ENCODE measurements around the gene DMD.
"Not testable (repeated sequence)": the region's sequence is repeated elsewhere in the genome, so short reads cannot be mapped to it uniquely, and the experiment has no call there.

DMD gene

DNA sequence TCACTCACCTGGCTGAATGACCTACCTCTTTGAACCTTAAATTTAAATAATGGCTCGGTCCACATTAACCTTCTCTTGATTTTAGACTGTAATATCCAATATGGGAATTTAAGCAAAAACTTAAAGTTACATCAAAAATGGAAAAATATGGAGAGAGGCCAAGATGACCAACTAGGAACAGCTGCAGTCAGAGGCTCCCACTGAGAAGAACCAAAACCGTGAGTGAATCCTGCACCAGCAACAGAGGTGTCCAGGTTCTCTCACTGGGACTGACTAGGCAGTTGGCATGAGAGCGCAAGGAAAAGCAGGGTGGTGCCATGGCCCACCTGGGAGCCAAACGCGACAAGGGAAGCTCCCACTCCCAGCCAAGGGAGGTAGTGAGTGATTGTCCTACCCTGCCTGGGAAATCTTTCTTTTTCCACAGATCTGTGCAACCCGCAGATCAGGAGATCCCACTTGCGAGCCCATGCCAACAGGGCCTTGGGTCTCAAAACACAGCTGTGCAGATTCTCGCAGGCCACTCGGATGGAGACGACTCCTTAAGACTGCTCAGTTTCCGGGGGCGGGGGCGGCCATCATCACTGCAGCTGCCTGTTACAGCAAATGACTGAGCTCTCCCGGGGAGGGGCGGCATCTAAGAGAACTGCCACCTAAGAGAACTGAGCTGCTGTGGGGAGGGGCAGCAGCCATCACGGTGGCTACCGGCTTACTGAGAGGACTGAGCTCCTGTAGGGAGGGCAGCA is 343.4 kb downstream of the DMD start:
- no peak for DNase-seq (ENCODE audit: low read depth in 3 of 3, low spot score in 1 of 3)

DNA sequence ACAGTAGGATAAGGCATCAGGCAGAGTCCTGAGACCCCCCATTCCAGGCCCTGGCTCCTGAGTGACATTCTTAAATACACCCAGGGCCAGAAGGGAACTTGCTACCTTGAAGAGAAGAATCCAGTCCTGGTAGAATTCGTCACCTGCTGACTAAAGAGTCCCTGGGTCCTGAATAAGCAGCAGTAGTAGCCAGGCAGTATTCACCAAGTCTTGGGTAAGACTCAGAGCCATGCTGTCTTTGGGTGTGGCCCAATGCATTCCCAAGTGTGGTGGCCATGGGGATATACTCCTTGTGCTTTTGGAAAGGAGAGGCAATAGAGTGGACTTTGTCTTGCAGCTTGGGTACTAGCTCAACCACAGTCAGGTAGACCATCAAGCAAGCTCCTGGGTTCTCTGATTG is 359.1 kb downstream of the DMD start:
- DNase-seq (ENCODE audit: low read depth in 3 of 3, low spot score in 1 of 3) = no peak

GRCh38 chrX:32851556-32851955 is 359.8 kb downstream of the DMD start:
- DNase-seq (ENCODE audit: low read depth in 3 of 3, low spot score in 1 of 3) = no peak

GRCh38 chrX:32847921-32848320 is 363.4 kb downstream of the DMD start:
- DNase-seq (ENCODE audit: low read depth in 3 of 3, low spot score in 1 of 3) = no peak

GRCh38 chrX:32842053-32842452 is 369.3 kb downstream of the DMD start:
- DNase-seq (ENCODE audit: low read depth in 3 of 3, low spot score in 1 of 3) = no peak

DNA sequence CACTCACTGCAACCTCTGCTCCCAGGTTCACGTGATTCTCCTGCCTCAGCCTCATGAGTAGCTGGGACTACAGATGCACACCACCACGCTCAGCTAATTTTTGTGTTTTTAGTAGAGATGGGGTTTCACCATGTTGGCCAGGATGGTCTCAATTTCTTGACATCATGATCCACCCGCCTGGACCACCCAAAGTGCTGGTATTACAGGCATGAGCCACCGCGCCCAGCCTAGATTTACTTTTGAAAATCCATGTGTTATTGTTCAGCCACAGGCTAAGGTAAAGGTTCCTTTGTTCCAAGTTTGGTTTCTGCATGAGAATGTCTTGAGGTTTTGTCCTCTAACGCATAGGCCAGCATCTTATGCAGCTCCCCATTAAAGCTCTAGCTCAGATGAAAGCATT is 371.6 kb downstream of the DMD start:
- DNase-seq (ENCODE audit: low read depth in 3 of 3, low spot score in 1 of 3) = no peak

DNA sequence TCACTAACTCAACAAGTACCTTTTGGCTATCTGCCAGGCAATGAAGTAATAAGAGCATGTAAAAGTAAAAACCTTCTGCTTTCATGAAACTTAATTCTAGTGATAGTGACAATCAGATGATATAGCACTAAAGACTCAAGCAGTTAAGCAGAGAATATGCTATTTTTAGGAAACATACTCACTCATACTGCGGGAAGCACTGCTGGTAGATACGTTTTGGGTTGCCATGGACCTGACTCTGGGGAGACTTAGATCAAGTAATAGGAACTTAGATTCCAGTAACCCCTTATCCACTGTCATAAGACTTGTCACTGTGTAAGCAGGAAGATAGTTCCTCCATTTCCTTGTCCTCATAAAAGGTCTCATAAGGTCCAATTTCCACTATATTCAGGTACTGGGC is 386.3 kb downstream of the DMD start:
- no peak for DNase-seq (ENCODE audit: low read depth in 3 of 3, low spot score in 1 of 3)

DNA sequence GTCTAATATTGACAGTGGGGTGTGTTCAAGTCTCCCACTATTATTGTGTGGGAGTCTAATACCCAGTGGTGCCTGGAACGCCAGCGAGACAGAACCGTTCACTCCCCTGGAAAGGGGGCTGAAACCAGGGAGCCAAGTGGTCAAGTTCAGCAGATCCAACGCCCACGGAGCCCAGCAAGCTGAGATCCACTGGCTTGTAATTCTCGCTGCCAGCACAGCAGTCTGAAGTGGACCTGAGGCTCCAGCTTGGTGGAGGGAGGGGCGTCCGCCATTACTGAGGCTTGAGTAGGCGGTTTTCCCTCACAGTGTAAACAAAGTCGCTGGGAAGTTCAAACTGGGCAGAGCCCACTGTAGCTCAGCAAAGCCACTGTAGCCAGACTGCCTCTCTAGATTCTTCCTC is 407.3 kb downstream of the DMD start:
- no peak for DNase-seq (ENCODE audit: low read depth in 3 of 3, low spot score in 1 of 3)

- no peak for DNase-seq (ENCODE audit: low read depth in 3 of 3, low spot score in 1 of 3)
Observed at GRCh38 chrX:32798990-32799389, 412.4 kb downstream of the DMD start.

- DNase-seq (ENCODE audit: low read depth in 3 of 3, low spot score in 1 of 3) = no peak
Observed at GRCh38 chrX:32788936-32789335, 422.4 kb downstream of the DMD start.

DNA sequence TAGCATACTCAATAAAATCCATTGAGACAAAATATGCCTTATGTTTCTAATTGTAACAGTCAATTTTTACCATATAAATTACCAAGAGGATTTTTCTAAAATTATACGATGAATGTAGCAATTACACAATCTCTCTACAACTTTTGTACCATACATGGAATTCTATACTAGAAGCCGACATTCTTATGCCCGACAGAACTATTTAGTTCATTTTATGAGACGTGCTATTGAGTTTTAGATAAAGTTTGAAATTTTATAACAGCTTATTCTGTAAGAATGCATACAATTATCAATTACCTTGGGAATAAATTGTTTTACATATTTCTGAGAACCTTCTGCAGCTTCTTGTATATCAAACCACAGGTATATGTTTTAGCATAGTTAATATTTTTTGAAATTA is 431.2 kb downstream of the DMD start:
- DNase-seq (ENCODE audit: low read depth in 3 of 3, low spot score in 1 of 3) = no peak

GRCh38 chrX:32778965-32779364 is 432.4 kb downstream of the DMD start:
- DNase-seq (ENCODE audit: low read depth in 3 of 3, low spot score in 1 of 3) = no peak

GRCh38 chrX:32774966-32775365 is 436.4 kb downstream of the DMD start:
- DNase-seq (ENCODE audit: low read depth in 3 of 3, low spot score in 1 of 3) = no peak

- no peak for DNase-seq (ENCODE audit: low read depth in 3 of 3, low spot score in 1 of 3)
Observed at GRCh38 chrX:32749070-32749469, 462.3 kb downstream of the DMD start.

GRCh38 chrX:32745323-32745722 is 466.0 kb downstream of the DMD start:
- no peak for DNase-seq (ENCODE audit: low read depth in 3 of 3, low spot score in 1 of 3)

DNA sequence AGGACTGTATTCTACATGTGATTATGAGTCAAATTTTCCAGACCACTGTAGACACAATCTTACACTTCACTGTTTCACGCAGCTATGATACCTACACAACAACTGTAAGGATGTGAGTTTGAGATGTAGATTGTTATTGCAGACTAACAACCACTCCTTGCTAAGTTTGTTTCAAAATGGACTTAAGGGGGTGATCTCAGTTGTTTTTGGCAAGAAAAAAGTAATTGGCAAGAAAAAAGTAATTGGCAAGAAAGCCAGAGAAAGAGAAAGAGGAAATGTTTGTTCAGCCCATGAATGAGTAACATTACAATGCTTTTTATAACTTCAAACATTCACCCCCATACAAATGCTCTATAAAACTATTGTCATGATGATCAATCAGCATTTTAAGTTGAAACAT is 466.4 kb downstream of the DMD start:
- no peak for DNase-seq (ENCODE audit: low read depth in 3 of 3, low spot score in 1 of 3)

DNA sequence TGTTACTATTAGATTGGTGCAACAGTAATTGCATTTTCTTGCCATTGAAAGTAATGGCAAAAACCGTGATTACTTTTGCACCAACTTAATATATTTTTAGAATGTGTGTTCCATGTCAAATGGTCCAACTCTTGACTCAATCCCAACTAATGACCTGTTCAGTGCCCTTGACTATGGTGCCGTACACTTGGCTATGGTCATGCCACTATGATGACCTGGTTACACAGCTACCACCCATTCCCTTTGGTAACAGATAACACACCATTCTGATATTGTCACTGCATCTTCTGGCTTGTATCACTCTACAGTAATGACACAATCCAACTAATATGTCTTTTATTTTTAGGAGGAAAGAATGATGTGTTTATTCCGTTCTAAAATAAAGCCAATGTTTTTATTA is 469.4 kb downstream of the DMD start:
- DNase-seq (ENCODE audit: low read depth in 3 of 3, low spot score in 1 of 3) = no peak

GRCh38 chrX:32708542-32708941 is 502.8 kb downstream of the DMD start:
- DNase-seq (ENCODE audit: low read depth in 3 of 3, low spot score in 1 of 3) = no peak

- not testable (repeated sequence) for DNase-seq (ENCODE audit: low read depth in 3 of 3, low spot score in 1 of 3)
Observed at GRCh38 chrX:32705385-32705784, 506.0 kb downstream of the DMD start.

GRCh38 chrX:32687379-32687778 is 524.0 kb downstream of the DMD start:
- no peak for DNase-seq (ENCODE audit: low read depth in 3 of 3, low spot score in 1 of 3)

GRCh38 chrX:32678487-32678886 is 532.9 kb downstream of the DMD start:
- no peak for DNase-seq (ENCODE audit: low read depth in 3 of 3, low spot score in 1 of 3)

GRCh38 chrX:32673193-32673592 is 538.2 kb downstream of the DMD start:
- no peak for DNase-seq (ENCODE audit: low read depth in 3 of 3, low spot score in 1 of 3)

DNA sequence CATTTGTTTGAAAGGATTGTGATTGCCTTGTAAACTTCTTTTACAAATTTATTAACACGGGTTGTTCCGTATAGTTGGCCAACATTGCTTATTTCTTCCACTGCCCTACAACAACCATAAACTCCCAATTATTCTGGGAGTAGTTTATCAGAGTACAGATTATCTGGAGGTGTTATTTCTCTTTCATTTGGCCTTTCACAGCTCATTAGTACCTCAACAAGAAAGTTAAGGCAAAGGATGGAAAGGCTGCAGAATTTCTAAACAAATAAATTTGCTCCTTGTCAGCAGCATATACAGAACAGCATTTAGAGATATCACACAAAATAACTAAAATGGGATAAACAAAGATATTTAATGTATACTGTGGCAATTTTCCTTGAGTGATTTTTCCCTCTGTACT is 548.8 kb downstream of the DMD start:
- no peak for DNase-seq (ENCODE audit: low read depth in 3 of 3, low spot score in 1 of 3)

Data from stimulated activated CD4-positive, alpha-beta T cell treated with anti-CD3 and anti-CD28 coated beads, TNF-alpha, amount 100 ng/mL, for 1 hour (primary cell).